ENCODE results near the gene KLHL26.

DNA sequence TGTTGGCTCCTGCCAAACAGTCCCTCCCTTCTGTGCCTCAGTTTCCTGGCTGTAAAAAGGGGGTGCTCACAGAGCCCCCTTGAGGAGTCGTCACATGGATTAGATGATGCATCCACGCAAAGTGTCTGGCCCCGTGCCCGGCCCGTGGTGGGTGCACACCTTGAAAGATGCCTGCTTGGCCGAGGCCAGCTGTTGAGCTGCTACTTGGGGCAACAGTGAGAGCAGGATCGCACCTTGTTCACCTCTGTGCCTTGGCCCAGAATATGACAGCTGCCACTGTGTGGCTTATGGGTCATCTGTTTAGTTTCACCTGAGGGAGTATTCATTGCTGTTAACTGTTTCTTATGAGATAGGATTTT is 64.4 kb downstream of the KLHL26 start:
- TF ChIP-seq RCOR1 (IDR thresholded peaks at IDR 0.05; ENCODE audit: insufficient replicate concordance, low read length) (no peak), CTCF (conservative IDR thresholded peaks at IDR 0.05; ENCODE audit: low read depth, low read length) (no peak), POLR2A (IDR thresholded peaks at IDR 0.05; ENCODE audit: low read depth, low read length) (no peak), CEBPB (IDR thresholded peaks at IDR 0.05; ENCODE audit: low read depth, low read length) (no peak), RAD21 (IDR thresholded peaks at IDR 0.05; ENCODE audit: low read length) (no peak), CHD1 (IDR thresholded peaks at IDR 0.05; ENCODE audit: low read depth, low read length) (no peak), MXI1 (IDR thresholded peaks at IDR 0.05; ENCODE audit: borderline replicate concordance, low read depth, low read length) (no peak), SMC3 (IDR thresholded peaks at IDR 0.05; ENCODE audit: low read depth, low read length) (no peak), RFX5 (IDR thresholded peaks at IDR 0.05; ENCODE audit: low read depth, low read length) (no peak)

All from IMR-90 (cell line).